HPDE6-E6E7 (cell line): ENCODE results near the gene ZNF669.

Source experiments
- DNase-seq: peaks from one replicate; pipeline ENCODE4 v3.0.0; 2011; ENCODE audit warnings: missing footprints; ENCODE audit errors: extremely low spot score

The ZNF669 gene

GRCh38 chr1:247064304-247064703 lies 39.9 kb downstream of the ZNF669 start:
- DNase-seq = no peak

DNA sequence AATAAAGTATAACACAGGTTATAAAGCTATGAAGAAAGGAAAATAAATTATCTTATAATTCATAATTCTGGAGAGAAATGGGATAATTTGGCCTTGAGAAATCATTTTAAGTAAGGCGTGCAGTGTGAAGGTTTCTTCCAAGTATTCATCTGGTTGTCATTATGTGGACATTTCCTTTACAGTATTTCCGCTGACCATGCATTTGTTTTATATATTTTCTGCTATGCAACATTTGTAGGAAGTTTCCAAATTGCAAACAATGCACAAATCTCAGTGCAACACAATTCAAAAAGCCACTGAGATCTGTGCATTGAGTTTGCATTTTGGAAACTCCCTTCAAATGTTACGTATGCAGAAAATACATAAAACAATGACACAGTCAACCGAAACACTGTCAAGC lies 43.4 kb downstream of the ZNF669 start:
- DNase-seq = no peak

GRCh38 chr1:247056071-247056470 lies 48.1 kb downstream of the ZNF669 start:
- no peak for DNase-seq

DNA sequence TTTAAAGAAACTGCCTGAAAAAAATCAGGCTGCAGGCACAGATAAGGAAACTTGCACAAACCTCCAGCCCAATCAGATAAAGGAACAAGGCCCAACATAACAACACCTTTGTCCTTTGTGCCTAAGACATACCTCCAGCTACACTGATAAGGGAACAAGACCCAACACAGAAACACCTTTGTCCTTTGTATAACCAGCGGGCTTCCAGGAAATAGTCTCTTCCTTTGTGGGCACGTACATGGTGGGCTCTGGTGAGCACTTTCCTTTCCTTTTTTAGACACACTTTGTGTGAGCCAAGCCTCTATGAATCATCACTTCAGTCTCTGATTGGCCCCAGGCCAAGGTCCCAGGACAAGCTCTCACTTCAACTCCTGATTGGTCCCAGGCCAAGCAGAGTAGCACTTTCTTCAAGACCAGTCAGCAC lies 49.2 kb downstream of the ZNF669 start:
- no peak for DNase-seq
